Measurements from ENCODE around the gene ATP4B. TPM values are rescaled to one million over a fixed set of nuclear protein-coding genes. Genes with fewer than 3 reads are reported as not detected.

The ATP4B gene
- total RNA-seq, result not detected in 2 replicates

GRCh38 chr13:113657851-113658741 is at the start of gene ATP4B:
TSS of gene ATP4B (minus strand) at chr13:113658198. CDS start at chr13:113658144, 54 bp downstream.

GRCh38 chr13:113666951-113667701 is 9.1 kb upstream of the ATP4B start, which contains the start of gene GRK1:
TSS of gene GRK1 (plus strand) at chr13:113667219. CDS start at chr13:113667387, 168 bp downstream.

Other genes with a start within 250 kb of the ATP4B start
- gene ADPRHL1, start 204.7 kb downstream of the ATP4B start, total RNA-seq, result 0.64 and 0.72 TPM in 2 replicates
- 8.4 and 8.7 TPM in 2 replicates for gene DCUN1D2, start 167.5 kb downstream of the ATP4B start, total RNA-seq
- 34.5 and 59.0 TPM in 2 replicates for gene TFDP1, start 73.4 kb downstream of the ATP4B start, total RNA-seq
- not detected in 2 replicates for gene GRK1, start 9.0 kb upstream of the ATP4B start, total RNA-seq
- gene TMEM255B, start 101.0 kb upstream of the ATP4B start, total RNA-seq, result 0.48 and 3.0 TPM in 2 replicates
- 53.7 and 130 TPM in 2 replicates for gene GAS6, start 205.9 kb upstream of the ATP4B start, total RNA-seq

All from tracheal epithelial cell (primary cell).